GM21737 (cell line): Measurements from ENCODE around the gene CAMKMT.
"Not testable (repeated sequence)": the region's sequence is repeated elsewhere in the genome, so short reads cannot be mapped to it uniquely, and the experiment has no call there.

Experiments
- ATAC-seq: cut with Tn5 transposase; IDR thresholded peaks from one replicate; pipeline ENCODE4 v1.9.1; 2021; ENCODE audit warnings: mild to moderate bottlenecking, moderate library complexity; ENCODE audit not compliant: unreplicated experiment

CAMKMT gene

GRCh38 chr2:44580875-44581515 is 219.2 kb downstream of the CAMKMT start:
- ATAC-seq = no peak

- ATAC-seq = no peak
Observed at GRCh38 chr2:44582363-44583008, 220.7 kb downstream of the CAMKMT start.

GRCh38 chr2:44595615-44596014 is 233.9 kb downstream of the CAMKMT start:
- not testable (repeated sequence) for ATAC-seq

- ATAC-seq = no peak
Observed at GRCh38 chr2:44596537-44597320, 235.0 kb downstream of the CAMKMT start.

GRCh38 chr2:44598330-44599119 is 236.8 kb downstream of the CAMKMT start:
- ATAC-seq = no peak

- no peak for ATAC-seq
Observed at GRCh38 chr2:44599130-44599529, 237.4 kb downstream of the CAMKMT start.

- ATAC-seq = no peak
Observed at GRCh38 chr2:44602446-44602845, 240.7 kb downstream of the CAMKMT start.

- no peak for ATAC-seq
Observed at GRCh38 chr2:44605511-44605910, 243.8 kb downstream of the CAMKMT start.

GRCh38 chr2:44612276-44612675 is 250.5 kb downstream of the CAMKMT start:
- no peak for ATAC-seq

- no peak for ATAC-seq
Observed at GRCh38 chr2:44614940-44615339, 253.2 kb downstream of the CAMKMT start.

GRCh38 chr2:44615950-44616518 is 254.3 kb downstream of the CAMKMT start:
- no peak for ATAC-seq

- ATAC-seq = peak; percentile 76
Observed at GRCh38 chr2:44616667-44617155, 255.0 kb downstream of the CAMKMT start.

GRCh38 chr2:44618251-44619023 is 256.7 kb downstream of the CAMKMT start:
- no peak for ATAC-seq

- ATAC-seq = no peak
Observed at GRCh38 chr2:44620189-44620990, 258.6 kb downstream of the CAMKMT start.

GRCh38 chr2:44623622-44624351 is 262.0 kb downstream of the CAMKMT start:
- ATAC-seq = no peak

GRCh38 chr2:44628297-44628696 is 266.6 kb downstream of the CAMKMT start:
- ATAC-seq = no peak

GRCh38 chr2:44632931-44633689 is 271.4 kb downstream of the CAMKMT start:
- no peak for ATAC-seq

GRCh38 chr2:44635725-44636124 is 274.0 kb downstream of the CAMKMT start:
- no peak for ATAC-seq
